Activated T-cell treated with anti-CD3 and anti-CD28 coated beads for 4 hours (primary cell): ENCODE results near the gene ARHGAP27.

Experiments
- DNase-seq: peaks from one replicate; pipeline ENCODE4 v3.0.0-alpha.2; 2020

The ARHGAP27 gene

DNA sequence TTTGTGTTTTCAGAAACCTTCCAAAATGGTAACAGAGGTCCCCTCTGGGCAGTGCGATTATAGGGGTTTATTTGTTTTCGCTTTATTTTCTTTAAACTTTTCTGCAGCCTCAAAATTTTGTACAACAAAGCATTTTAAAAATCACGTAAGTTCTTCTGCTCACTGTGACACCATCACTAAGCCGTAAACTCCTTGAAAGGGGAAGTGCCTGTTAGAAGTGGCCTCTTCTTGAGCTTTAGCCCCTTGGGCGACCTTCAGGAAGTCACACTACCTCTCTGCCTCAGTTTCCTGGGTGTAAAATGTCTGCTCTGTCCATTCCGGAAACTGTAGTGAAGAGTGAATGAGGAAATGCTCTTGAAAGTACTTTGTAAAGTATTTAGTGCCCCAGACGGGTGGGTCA, 26.6 kb downstream of the ARHGAP27 start:
- DNase-seq: no peak

DNA sequence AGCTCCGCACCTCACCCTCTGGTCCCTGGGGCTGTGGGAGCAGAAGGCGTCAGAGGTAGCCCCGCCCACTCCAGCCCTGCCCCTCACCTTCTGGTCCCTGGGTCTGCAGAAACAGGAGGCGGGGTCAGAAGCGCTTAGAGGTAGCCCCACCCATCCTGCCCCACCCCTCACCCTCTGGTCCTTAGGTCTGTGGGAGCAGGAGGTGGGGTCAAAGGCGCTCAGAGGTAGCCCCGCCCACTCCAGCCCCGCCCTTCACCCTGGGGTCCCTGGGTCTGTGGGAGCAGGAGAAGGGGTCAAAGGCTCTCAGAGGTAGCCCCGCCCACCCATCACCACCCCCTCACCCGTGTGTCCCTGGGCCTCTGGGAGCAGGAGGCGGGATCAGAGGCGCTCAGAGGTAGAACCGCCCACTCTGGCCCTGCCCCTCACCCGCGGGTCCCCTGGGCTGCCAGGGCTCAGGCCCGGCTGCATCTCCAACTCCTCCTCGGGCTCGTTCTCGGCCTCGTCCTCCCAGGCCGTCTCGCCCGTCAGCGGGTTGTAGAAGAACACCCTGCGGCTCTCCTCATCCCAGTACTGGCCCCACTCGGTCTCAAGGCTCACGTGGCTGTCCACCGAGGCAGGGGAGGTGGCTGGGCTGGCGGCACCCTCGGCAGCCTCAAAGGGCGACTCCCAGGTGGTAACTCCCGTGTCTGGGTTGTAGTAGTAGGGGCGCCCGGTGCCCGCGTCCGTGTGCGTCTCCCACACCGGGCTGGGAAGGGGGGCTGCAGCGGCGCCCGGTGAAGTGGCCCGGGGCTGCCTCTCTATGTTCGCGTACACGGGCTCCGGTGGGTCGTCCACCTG, 27.2 kb downstream of the ARHGAP27 start:
- no peak for DNase-seq

DNA sequence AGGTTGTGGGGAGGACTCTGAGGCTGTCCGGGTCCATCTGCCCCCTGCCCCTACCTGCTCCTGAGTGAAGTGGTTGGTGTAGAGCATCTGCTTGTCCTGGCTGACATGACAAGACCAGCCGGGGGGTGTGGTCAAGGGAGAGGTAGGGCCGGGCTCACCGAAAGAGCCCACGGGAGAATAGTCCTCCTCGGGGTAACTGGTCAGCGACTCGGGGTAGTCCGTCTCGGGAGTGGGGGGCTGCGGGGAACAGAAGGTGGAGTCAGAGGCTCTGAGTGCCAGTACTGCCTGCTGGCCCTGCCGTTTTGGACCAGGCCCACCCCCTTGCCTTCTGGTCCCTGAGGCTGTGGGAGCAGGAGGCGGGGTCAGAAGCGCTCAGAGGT, 27.8 kb downstream of the ARHGAP27 start:
- DNase-seq: no peak

DNA sequence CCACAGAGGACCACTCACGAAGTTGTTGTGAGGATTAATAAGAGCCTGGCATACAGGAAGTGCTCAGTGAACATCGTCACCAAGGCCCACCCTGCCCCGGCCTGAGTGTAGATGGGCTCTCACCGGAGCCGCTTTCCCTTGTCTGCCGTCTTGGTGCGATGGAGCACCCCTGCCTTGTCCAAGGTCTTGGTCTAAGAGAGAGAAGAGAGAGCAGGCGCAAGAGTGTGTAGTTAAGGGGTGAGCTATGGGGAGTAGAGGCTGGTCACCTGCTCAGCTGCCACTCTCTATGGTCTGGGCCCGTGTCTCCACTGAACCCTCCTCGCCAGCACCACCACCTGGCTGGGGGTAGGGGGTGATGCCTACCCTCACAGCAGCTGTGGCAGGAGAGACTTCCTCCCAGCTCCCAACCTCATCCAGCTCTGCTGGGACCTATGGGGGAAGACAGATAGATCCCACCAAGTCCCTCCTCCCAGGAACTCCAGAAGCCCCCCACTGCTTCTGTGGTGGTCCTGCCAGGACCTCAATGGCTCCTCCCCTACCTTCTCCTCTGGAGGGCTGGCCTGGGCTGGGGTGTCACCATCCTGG, 28.7 kb downstream of the ARHGAP27 start:
- no peak for DNase-seq

DNA sequence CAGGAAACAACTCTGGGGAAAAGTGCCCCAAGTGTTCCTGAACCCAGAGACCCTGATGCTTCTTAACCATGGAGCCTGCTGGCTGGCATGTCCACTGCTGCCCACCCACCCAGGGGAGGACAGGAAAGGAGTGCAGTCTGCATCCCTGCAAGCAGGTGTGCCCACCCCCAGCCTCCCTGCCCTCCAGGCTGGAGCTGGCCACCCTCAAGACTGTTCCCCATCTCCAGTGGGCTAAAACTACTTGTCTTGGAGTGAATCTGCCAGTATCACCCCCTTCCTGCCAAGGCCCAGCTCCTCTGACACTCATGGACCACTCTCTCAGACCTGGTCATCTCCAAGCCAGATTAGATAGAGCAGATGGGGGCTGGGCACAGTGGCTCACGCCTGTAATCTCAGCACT, 29.8 kb downstream of the ARHGAP27 start:
- DNase-seq: no peak

DNA sequence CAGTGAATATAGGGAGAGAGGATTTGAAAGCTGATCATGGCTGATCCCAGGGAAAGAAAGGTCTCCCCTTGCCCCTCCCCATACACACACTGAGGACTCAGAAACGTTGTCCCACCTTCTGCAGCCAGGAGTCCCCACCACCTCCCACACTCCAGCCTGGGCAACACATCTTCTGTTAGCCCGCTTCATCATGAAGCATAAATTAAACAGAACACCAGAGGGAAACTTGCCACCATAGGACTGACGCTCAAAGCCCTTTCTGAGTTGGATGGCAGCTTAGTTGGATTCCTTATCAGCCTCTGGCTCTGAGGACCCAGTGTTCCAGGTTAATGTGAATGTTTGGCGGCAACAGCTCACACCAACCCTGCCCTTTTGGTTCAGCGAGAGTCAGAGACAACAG, 33.9 kb downstream of the ARHGAP27 start:
- no peak for DNase-seq

DNA sequence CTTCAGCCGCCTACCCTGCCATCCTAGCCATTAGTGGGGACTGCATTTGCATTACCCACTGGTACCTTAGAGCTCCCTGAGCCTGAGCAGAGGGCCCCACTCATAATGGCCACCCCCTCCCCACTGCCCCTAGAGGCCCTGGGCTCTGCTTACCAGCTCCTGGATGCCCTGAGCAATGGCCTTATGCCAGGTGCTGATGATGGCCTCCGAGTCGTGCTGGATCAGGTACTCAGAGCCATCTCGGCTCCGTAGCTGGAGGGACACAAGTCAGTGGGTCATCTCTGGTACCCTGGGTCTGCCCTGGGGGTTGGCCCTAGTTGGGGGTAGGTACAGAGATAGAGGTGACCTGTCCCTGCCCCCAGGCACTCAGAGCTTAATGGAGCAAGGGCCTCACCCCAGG, 34.9 kb downstream of the ARHGAP27 start:
- DNase-seq: no peak

DNA sequence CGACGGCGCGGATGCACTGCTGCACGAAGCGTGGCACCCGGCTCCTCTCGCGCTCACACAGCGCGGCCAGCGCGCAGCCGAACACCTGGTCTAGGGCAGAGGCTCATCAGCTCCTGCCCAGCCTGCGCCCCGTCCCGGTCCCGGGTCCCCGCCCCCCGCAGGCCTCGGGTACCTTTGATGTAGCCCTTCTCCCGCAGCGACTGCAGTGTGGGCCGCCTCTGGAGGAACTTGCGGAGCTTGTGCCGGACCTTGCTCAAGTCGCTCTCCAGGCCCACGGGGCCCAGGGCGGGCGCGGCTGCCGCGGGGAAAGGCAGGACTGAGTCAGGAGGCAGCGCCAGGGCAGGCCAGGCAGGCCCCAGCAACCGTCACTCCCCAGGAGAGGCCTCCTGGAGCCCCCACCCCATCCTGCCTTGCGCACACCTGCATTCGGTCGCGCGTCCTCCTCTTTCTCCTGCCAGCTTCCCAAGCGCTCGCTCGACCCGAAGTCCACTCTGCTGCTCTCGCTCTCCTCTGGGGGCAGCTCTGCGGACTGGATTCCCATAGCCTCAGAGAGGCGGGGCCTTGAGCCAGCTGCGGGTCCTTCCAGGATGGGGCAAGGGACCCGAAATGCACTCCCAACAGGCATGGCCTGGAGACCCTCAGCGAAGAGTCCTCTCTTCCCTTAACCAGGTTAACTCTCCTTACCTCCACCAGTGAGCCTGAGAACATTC, 36.0 kb downstream of the ARHGAP27 start:
- no peak for DNase-seq

DNA sequence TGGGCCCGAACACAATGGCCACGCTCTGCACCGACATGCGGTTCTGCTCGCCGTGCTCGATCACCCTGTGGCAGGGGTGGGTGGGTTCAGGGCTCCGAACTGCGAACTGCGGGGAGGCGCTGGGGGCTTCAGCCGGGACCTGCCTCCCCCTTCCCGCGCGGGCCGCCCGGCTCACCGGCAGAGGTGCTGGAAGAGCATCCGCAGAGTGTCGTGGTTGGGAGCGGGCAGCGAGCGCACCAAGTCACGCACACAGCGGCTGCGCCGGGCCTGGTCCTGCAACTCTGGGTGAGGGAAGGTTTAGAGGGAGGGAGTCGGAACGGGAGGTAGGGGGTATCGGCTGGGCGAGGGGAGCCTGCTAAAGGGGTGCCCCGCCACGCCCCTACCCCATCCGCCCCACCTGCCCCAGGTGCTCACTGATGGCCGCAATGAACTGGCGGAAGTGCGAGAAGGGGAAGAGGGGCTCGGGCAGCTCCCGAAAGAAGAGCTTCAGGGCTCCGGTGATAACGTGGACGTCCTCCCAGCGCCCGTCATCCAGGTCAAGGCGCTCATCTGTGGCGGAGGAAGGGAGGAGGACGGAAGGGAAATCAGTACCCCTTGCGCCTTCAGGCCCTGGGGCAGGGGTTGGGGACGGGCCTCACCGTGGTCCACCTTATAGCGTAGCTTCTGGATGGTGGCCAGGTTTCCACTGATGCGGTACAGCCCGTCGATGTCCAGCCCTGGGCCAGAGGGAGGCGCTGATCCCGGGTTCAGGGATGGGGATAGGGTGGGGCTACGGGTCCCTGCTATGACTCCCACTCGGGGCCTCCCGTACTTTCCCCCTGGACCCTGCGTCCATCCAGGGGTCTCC, 36.9 kb downstream of the ARHGAP27 start:
- no peak for DNase-seq

DNA sequence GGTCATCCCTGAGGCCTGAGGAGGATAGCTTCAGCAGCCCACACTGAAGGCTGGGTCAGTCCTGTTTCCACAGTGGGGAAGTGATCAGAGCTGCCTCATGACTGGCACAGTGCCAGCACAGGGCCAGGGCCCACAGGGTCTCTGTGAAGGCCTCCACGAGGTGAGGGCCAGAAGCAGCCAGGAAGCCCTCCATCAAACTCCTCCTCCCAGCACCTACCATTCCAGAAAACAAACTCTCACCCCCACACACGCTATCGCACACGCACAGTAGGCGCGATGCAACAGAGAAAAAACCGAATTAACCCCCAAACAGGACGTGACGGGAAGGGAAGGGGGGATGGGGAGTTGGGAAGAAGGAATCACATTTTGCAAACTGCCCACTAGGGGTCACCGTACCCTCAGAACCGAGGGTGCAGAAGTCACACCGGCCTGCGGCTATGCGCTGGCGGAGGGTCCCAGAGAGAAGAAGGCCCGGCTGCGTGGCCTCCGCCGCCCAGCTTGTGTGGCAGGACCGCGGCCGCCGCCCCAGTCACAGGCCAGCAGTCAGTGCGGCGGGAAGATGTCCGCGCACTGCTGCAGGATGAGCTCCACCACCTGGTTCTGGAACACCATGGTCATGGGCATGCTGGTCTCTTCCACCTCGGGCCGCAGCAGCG, 37.6 kb downstream of the ARHGAP27 start:
- peak; percentile 21 for DNase-seq

DNA sequence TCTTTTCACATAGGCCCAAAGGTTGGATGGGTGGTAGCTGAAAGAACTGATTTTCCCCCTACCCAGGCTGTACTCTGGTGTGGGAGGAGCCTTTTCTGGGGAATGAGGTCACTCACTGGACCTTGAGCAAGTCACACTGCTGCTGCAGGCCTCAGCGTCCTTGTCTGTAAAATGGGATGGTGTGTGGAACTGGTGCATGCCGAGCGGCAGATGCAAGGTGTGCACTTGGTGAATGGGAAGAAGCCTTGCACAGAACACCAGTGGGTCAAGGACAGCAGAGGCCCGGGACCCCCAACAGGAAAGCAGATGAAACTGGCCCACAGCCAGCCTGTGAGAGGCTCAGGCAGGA, 38.1 kb downstream of the ARHGAP27 start:
- DNase-seq: no peak

DNA sequence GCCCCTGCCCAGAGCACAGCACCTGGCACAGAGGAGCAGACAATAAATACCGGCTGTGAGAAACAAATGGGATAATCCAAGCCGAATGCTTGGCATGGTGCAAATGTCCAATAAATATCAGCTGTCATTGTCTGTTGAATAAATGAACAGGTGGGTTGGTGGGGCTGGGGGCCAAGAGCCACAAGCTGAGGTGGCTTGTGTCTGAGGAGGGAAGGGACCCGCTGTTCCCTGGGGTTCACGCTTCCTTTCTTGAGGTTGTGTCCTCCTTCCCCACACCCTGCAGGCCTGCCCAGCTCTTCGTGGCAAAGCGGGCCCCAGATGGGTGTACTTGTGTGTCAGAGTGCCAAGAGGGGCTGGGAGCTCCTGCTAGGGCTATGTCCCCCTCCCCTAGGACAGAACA, 38.6 kb downstream of the ARHGAP27 start:
- no peak for DNase-seq

DNA sequence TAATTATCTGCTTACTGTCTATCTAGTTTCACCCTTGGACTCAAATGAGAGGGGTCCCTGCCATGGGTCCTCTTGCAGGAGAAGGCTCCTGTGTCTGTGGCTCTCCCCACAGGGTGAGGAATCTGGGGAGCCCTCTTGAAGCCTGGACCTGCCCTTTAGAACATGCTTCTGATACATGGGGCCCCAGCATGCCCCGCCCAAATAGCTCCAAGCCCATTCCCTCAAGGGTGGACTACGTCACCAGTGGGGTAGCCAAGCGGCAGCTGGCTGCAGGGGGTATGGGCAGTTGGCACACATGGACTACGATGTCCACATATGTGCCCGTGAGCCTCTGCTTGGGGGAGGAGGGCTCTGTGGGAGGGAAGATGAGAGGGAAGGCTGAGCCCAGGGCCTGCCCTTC, 39.3 kb downstream of the ARHGAP27 start:
- DNase-seq: no peak

DNA sequence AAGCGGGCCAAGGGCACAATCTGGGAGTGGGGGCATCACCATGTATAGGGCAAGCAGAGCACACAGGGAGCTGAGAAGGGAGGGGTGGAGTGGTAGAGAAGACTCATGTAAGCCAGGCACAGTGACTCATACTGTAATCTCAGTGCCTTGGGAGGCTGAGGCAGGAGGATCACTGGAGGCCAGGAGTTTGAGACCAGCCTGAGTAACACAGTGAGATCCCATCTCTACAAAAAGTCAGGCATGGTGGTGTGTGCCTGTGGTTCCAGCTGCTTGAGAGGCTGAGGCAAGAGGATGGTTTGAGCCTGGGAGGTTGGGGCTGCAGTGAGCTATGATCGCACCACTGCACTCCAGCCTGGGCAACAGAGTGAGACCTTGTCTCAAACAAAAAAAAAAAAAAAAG, 40.8 kb downstream of the ARHGAP27 start:
- no peak for DNase-seq

DNA sequence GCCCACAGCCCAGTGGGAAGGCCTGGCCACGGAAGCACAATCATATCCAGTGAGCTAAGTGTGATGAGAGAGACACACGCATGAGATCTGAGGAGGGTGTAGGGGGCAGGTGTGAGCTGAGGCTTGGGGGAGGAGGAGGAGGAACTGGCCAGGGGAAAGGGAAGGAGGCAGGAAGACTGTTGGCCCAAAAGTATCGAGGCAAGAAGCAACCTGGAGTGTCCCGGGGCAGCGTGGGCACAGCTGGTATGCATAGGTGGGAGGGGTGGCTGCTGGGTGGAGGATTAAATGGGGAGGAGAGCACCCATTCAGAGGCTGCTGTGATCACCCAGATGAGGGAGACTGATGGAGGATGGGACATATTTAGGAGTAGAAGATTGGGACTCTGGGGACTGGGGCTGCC, 41.4 kb downstream of the ARHGAP27 start:
- DNase-seq: no peak

DNA sequence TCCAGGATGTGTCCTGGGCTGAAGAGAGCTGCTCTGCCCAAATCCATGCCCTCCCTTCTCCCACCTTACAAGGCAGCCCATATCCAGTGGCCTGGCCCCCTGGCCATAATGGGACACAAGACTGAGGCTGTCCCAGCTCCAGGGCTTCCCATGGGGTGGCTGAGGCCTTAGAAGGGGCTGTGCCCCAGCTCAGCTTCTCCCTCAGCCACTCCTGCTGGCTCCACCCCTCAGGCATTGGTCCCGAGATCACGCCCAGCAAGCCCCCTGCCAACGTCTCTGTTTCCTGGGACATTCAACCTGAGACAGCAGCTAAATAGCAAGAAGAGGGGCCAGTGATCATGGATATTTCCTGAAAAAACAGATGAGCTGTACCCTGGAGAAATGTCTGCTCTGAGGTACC, 43.3 kb downstream of the ARHGAP27 start:
- DNase-seq: no peak

DNA sequence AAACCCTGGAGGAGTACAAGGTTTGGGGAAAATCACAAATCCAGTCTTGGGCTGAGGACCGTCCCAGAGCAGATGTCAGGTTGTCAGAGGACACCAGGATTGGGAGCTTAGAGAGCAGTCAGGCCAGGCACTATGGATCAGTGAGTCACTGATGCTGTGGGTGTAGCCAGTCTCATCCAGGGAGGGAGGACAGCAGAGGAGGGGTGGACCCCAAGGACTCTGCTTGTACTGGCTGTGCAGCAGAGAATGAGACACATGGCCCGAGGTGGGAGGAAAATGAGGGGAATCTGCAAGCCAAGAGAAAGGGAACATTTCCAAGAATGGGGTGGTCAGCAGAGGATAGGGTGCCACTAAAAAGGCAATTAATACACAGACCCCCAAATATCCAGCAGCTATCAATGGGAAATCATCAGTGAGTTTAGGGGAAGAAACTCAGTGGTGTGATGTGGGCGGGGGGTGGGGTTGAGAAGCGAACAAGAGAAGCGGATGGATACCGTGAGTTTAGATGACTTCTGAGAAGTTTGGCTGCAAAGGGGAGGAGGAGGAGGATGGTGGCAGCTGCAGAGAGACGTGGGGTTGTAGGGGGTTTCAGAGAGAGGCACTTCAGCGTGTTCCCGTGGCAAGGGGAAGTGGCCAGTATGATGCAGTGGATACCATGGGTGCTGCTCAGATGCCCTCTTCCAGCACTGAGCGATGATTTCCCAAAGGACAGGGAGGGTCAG, 43.9 kb downstream of the ARHGAP27 start:
- DNase-seq: no peak

DNA sequence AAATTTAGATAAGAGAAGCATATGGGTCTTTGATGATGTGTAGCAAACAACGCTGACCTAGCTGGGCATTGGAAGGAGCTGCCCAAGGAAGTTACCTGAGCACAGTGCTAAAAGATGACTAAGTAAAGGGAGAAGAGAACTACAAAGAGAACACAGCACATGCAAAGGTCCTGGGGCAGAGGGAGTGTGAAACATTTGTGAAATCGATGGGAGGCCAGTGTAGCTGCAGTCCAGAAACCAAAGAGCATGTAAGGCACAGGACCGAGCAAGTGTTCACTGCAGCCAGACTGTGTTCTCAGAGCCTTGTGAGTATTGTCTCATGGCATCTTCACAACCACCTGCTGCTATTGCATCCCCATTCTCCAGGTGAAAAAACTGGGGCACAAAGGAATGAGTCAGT, 44.9 kb downstream of the ARHGAP27 start:
- no peak for DNase-seq

DNA sequence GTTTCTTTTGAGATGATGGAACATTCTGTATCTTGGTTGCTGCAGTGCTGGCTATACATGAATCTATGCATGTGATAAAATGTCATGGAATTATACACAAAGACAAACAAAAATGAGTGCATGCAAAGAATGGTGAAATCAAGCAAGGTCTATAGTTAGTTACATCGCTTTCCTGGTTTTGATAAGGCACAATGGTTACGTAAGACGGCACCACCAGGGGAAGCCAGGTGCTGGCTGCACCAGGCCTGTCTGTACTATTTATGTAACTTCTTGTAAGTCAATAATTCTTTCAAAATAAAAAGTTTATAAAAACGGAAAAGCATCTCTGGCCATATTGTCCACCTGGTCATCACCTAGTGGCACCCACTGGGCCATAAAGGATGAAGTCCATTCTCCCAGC, 46.5 kb downstream of the ARHGAP27 start:
- no peak for DNase-seq

DNA sequence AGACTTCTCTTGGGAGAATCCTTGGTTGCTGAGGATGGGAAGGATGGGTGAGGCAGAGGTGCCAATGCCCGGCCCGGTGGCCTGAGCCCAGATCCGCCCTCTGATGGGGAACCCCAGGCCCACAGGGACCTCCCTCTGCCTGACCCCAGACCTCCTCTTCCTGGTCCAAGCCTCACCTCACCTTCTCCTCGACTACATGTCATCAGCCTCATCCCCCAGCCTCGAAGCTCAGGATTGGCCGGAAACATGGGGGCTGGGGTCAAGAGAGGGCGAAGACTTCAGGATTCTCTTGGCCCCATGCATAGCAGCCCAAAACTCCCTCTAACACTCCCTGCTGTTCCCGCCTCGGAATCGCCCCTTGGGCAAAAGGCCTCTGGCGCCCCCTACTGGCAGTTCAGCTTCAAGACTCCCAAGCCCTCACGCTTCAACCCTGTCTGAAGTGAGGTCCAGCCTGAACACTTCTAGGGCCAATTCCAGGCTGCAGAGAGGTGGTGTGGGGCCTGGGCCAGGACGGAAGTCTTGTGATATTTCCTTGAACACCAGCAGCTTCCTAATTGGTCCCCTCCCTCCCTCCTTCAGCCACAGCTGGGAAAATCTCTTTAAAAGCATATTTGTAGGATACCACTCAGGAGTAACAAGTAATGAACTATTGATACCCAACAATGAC, 47.2 kb downstream of the ARHGAP27 start:
- peak; percentile 88 for DNase-seq

DNA sequence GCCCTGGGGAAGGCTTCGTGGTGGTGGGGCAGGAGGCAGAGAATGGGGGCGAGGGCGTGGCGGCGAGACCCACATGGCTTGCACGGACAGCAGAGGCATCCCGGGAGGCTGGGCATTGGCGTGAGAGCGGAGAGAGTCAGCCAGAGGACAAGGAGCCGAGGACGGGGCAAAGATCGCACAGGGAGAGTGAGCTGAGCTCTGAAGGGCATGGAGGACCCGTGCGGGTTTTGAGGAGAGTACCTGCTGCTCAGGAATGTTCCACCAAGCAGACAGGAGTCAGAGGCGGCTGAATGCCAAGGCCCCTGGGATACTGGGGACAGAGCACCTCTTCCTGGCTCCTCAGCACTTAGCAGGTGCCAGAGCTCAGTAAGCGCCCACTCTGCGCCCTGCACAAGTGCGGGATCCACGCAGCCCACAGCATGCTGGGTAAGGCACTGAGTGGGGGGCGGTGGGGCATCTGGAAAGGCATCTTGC, 47.8 kb downstream of the ARHGAP27 start:
- DNase-seq: no peak
